K562 (cell line): ENCODE results near the gene WWOX. TPM values are rescaled to one million over a fixed set of nuclear protein-coding genes. Genes with fewer than 3 reads are reported as not detected.

ENCODE experiments used
- ARID1B ChIP-seq: fragments of 450-650 bp; IDR thresholded peaks from 2 replicates; pipeline ENCODE4 v1.6.1; 2016; ENCODE audit warnings: antibody characterized with exemption, mild to moderate bottlenecking, inconsistent platforms
- CREB5 ChIP-seq: fragments of 250-450 bp; sonication (Bioruptor Pico); IDR thresholded peaks from 2 replicates; pipeline ENCODE4 v1.5.0; 2020; ENCODE audit warnings: mild to moderate bottlenecking
- E2F3 ChIP-seq: fragments of 250-450 bp; sonication (Bioruptor Pico); IDR thresholded peaks from 2 replicates; pipeline ENCODE4 v1.4.0; 2020; ENCODE audit warnings: mild to moderate bottlenecking
- EP300 ChIP-seq: IDR thresholded peaks from 2 replicates; pipeline ENCODE4 v1.6.1; 2012; ENCODE audit warnings: low read length, improper control_type of control experiment
- EZH2 ChIP-seq: IDR thresholded peaks from 2 replicates; pipeline ENCODE4 v1.6.1; 2012; ENCODE audit warnings: low read depth, mild to moderate bottlenecking, inconsistent platforms, low read length, borderline replicate concordance
- KLF13 ChIP-seq: fragments of 450-650 bp; IDR thresholded peaks from 2 replicates; pipeline ENCODE4 v1.6.1; 2016; ENCODE audit warnings: missing genetic modification characterization, low read depth, mild to moderate bottlenecking, missing compliant biosample characterization, moderate library complexity, borderline replicate concordance
- NONO ChIP-seq, 2 experiments: fragments of 200-400 bp in 1 of 2; fragments of 450-650 bp in 1 of 2; formaldehyde crosslinking in 1 of 2; IDR thresholded peaks; 2 replicates each; pipeline ENCODE4 v1.6.1; 2017; ENCODE audit warnings: low read depth in 2 of 2, mild to moderate bottlenecking in 2 of 2, moderate library complexity in 2 of 2, low read length in 1 of 2
- OTX1 ChIP-seq: fragments of 450-650 bp; formaldehyde crosslinking; IDR thresholded peaks from 2 replicates; pipeline ENCODE4 v1.4.0; 2022; ENCODE audit warnings: mild to moderate bottlenecking
- SMARCA4 ChIP-seq: fragments of 450-650 bp; IDR thresholded peaks from 2 replicates; pipeline ENCODE4 v1.6.1; 2016
- TAL1 ChIP-seq: fragments of 450-650 bp; IDR thresholded peaks from 2 replicates; pipeline ENCODE4 v1.6.1; 2016; ENCODE audit warnings: mild to moderate bottlenecking
- TEAD2 ChIP-seq: fragments of 450-650 bp; IDR thresholded peaks from 2 replicates; pipeline ENCODE4 v1.6.1; 2016; ENCODE audit warnings: missing genetic modification characterization, control low read depth, missing compliant biosample characterization
- THRB ChIP-seq: fragments of 450-650 bp; formaldehyde crosslinking; conservative IDR thresholded peaks from 2 replicates; pipeline ENCODE4 v1.4.0; 2022; ENCODE audit warnings: mild to moderate bottlenecking, missing genetic modification characterization
- TRIM25 ChIP-seq: fragments of 450-650 bp; IDR thresholded peaks from 2 replicates; pipeline ENCODE4 v1.7.0; 2016; ENCODE audit warnings: borderline replicate concordance
- ZNF165 ChIP-seq: fragments of 250-450 bp; sonication (Bioruptor Pico); IDR thresholded peaks from 2 replicates; pipeline ENCODE4 v1.4.0; 2020; ENCODE audit warnings: borderline replicate concordance
- ZNF511 ChIP-seq: sonication (generic); formaldehyde crosslinking; IDR thresholded peaks from 2 replicates; pipeline ENCODE4 v1.8.0; 2022; ENCODE audit warnings: mild to moderate bottlenecking, missing genetic modification reagents
- polyA plus RNA-seq, 8 experiments: library from polyadenylated mRNA; depleted of rRNA in 4 of 8; stranded (reverse) in 5 of 8; unstranded in 3 of 8; fragments of >200 nt; fragmentation: Nextera tagmentation in 2 of 8; fragmentation: Illumina TruSeq in 1 of 8; extraction: Ambion mirVana in 2 of 8; extraction: Trizol in 1 of 8; gene quantifications; 2 replicates each; pipeline versions ENCODE4 v1.2.1 to v1.2.3, GENCODE V29; 2011 to 2014; ENCODE audit warnings: inconsistent platforms in 1 of 8, missing spikeins in 1 of 8
- total RNA-seq, 7 experiments: library from RNA; depleted of rRNA in 6 of 7; stranded (reverse); fragments of >200 nt in 6 of 7; fragmentation: Illumina TruSeq in 2 of 7; extraction: Trizol in 2 of 7; gene quantifications; 2 replicates each; pipeline versions ENCODE4 v1.2.1 to v1.2.3, GENCODE V29; 2011 to 2021; ENCODE audit warnings: low replicate concordance in 1 of 7
- TF ChIP-seq, protein P1 (sequence below): fragments of 450-650 bp; IDR thresholded peaks from 2 replicates; pipeline ENCODE4 v1.6.1; 2016; ENCODE audit warnings: missing biosample characterization, missing genetic modification characterization
- TF ChIP-seq, protein P2 (sequence below): sonication (generic); formaldehyde crosslinking; IDR thresholded peaks from 2 replicates; pipeline ENCODE4 v1.4.0; 2020; ENCODE audit warnings: mild to moderate bottlenecking, missing genetic modification reagents

WWOX gene
- total and polyA plus RNA-seq, 9 of the 15 experiments (the other 6 are each of a cell fraction or from before 2014, with no cell fraction given): 1.6 to 22.7 (median 8.1) TPM

DNA sequence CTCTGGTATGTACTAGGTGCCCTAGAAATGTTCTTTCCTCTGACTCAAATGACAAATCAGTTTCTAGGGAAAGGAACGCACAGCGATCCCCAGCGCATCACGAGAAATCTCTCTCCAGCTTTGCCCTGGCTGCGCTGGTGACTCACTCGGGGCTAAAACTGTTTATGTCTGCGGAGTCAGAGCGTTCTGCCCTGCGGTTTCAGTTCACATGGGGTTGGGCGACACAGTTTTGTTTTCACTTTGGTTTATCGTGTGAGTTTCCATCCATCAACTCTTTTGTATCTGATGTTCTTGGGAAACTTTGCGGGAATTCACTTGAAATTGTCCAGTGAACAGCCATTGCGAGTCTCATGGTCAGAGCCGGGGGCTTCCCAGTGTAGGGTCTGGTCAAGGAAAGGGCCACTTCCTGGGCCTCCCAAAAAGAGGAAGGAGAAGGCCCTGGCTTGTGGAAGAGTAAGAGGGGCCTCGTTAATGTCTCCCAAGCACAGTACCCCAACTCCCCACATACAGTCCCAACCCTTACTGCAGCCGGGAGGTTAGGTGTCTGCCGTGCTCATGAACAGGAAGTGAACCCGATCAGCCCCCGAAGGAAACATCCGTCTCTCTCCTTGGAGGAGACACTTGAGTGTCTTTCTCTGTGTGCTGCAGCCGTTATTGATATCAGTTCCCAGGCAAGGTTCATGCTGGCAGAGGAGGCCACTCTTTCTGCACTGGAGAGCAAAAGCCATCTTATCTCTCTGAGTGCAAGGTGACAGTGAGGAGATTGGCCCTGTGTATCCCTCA, 643.2 kb downstream of the WWOX start (continued):
- TF ChIP-seq, protein P1, sequence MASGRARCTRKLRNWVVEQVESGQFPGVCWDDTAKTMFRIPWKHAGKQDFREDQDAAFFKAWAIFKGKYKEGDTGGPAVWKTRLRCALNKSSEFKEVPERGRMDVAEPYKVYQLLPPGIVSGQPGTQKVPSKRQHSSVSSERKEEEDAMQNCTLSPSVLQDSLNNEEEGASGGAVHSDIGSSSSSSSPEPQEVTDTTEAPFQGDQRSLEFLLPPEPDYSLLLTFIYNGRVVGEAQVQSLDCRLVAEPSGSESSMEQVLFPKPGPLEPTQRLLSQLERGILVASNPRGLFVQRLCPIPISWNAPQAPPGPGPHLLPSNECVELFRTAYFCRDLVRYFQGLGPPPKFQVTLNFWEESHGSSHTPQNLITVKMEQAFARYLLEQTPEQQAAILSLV (tag): no peak
- TF ChIP-seq KLF13 (tag) (no peak), ARID1B (peak; percentile 65), EP300 (peak; percentile 73; the same call in 1 of the 2 replicates), E2F3 (CRISPR knock-in tag) (0 out of 2 replicates have a peak, but pooled peaks have one; percentile 50), TAL1 (peak; percentile 48; the same call in 1 of the 2 replicates), TRIM25 (no peak), SMARCA4 (peak; percentile 10; the same call in 1 of the 2 replicates), OTX1 (CRISPR knock-in tag) (no peak), EZH2 (no peak), ZNF511 (CRISPR knock-in tag) (no peak), CREB5 (CRISPR knock-in tag) (no peak), ZNF165 (no peak), TEAD2 (tag) (no peak), NONO (IDR thresholded peaks at IDR 0.05; ENCODE audit: low read depth in 2 of 2, low read length in 1 of 2) (no peak), THRB (CRISPR knock-in tag) (no peak)
- TF ChIP-seq, protein P2, sequence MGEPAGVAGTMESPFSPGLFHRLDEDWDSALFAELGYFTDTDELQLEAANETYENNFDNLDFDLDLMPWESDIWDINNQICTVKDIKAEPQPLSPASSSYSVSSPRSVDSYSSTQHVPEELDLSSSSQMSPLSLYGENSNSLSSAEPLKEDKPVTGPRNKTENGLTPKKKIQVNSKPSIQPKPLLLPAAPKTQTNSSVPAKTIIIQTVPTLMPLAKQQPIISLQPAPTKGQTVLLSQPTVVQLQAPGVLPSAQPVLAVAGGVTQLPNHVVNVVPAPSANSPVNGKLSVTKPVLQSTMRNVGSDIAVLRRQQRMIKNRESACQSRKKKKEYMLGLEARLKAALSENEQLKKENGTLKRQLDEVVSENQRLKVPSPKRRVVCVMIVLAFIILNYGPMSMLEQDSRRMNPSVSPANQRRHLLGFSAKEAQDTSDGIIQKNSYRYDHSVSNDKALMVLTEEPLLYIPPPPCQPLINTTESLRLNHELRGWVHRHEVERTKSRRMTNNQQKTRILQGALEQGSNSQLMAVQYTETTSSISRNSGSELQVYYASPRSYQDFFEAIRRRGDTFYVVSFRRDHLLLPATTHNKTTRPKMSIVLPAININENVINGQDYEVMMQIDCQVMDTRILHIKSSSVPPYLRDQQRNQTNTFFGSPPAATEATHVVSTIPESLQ (CRISPR knock-in tag): no peak
